Measurements from ENCODE around the gene NXPH2. TPM values are rescaled to one million over a fixed set of nuclear protein-coding genes. Genes with fewer than 3 reads are reported as not detected.
"Not testable (repeated sequence)": the region's sequence is repeated elsewhere in the genome, so short reads cannot be mapped to it uniquely, and the experiment has no call there.

NXPH2 gene
- total RNA-seq, 4 donors from 2014 or later, result not detected

DNA sequence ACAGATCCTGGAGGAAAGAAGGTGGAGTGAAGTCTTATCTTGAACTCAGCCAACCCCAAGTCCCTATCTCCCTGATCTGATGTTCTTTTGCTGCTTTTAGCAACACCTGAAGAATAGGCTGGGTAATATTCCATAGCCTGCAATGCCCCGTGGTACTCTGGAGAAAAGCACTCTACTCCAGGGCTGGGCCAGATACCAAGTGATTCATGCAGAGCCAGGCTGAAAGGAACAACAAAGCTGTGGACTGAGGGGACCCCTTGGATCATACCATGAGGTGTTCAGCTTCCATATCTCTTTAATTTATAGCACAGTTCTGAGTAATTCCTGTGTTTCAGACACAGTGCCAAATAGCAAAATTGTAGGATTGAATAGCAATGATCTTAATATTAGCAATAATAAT lies 130.6 kb downstream of the NXPH2 start:
- no peaks in the 10 kb centered on the region for H3K9me3 ChIP-seq
- no peaks in the 10 kb centered on the region for H3K27me3 ChIP-seq
- no peak overlapping the region for H3K4me3 ChIP-seq
- no peak for TF ChIP-seq CTCF (IDR thresholded peaks at IDR 0.05)
- no peak for TF ChIP-seq POLR2A (IDR thresholded peaks at IDR 0.05)
- no peak overlapping the region for H3K27ac ChIP-seq
- WGBS, 2 donors, result 22% methylated on average over 1 of the region's 1 CpG; no CpG with 5 or more reads in 1 of the 2 donors
- no peaks in the 10 kb centered on the region for H3K36me3 ChIP-seq
- intact Hi-C loops (cut with DNase I), result no loop called here
- DNase-seq, result no peak
- H3K4me1 ChIP-seq, result no peaks in the 10 kb centered on the region

- Histone ChIP-seq H3K36me3 (no peaks in the 10 kb centered on the region), H3K27ac (no peak overlapping the region), H3K27me3 (no peaks in the 10 kb centered on the region), H3K4me3 (no peak overlapping the region), H3K4me1 (no peaks in the 10 kb centered on the region), H3K9me3 (no peaks in the 10 kb centered on the region)
- 34 to 45% methylated on average over 4 of the region's 4 CpGs for WGBS, 2 donors
- DNase-seq, result no peak
- TF ChIP-seq POLR2A (IDR thresholded peaks at IDR 0.05) (no peak), CTCF (IDR thresholded peaks at IDR 0.05) (no peak)
- intact Hi-C loops (cut with DNase I), result no loop called here
These were observed 131.6 kb downstream of the NXPH2 start for GRCh38 chr2:138648606-138649005.

- H3K4me1 ChIP-seq; H3K9me3 ChIP-seq; H3K27ac ChIP-seq; H3K27me3 ChIP-seq; intact Hi-C loops (cut with DNase I); H3K4me3 ChIP-seq; DNase-seq; H3K36me3 ChIP-seq: not testable (repeated sequence)
- WGBS, 2 donors, result 59 to 71% methylated on average over 9 of the region's 10 CpGs
These were observed 135.4 kb downstream of the NXPH2 start for GRCh38 chr2:138644776-138645175.

DNA sequence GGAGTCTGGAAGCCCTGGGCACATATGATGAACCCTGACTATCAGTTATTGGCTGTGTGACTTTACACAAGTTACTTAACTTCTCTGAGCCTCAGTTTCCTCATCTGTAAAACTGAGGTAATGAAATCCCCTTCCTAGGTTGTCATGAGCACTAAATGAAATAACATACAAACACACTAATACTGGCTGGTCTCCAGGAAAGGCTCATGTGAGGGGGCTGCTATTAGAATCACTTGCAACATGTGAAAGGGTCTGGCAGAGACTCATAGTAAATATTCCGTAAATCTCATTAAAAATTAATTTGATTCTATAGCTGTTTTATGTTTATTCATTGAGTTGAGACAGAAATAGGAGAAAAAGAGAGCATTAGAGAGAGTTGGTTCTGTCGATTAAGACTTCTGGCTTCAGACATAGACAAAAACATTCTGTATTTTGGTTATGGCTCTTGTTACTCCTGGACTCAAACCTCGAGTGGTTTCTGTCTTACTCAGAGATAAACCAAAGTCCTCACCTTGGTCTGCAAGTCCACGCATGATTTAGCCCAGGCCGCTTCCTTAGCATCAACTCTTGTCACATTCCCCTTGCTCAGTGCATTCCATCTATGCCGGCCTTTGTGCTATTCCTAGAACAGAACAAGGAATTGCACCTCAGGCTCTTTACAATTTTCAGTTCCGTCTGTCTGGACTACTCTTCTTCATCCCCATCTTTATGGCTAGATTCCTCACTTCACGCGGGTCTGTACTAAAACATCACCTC lies 139.1 kb downstream of the NXPH2 start:
- TF ChIP-seq CTCF (IDR thresholded peaks at IDR 0.05), result no peak
- no peak for TF ChIP-seq POLR2A (IDR thresholded peaks at IDR 0.05)
- no peak for DNase-seq
- Histone ChIP-seq H3K4me1 (no peaks in the 10 kb centered on the region), H3K36me3 (no peaks in the 10 kb centered on the region), H3K27ac (no peak overlapping the region), H3K9me3 (no peaks in the 10 kb centered on the region), H3K27me3 (no peaks in the 10 kb centered on the region), H3K4me3 (no peak overlapping the region)
- 54 to 56% methylated on average over 9 of the region's 9 CpGs for WGBS, 2 donors
- intact Hi-C loops (cut with DNase I), result no loop called here

GRCh38 chr2:138637686-138638085 lies 142.5 kb downstream of the NXPH2 start:
- Histone ChIP-seq H3K36me3 (no peaks in the 10 kb centered on the region), H3K27ac (no peak overlapping the region), H3K9me3 (peaks cover 0 to 6% (median 0%) of the 10 kb centered on the region in 3 donors), H3K4me3 (no peak overlapping the region), H3K4me1 (no peaks in the 10 kb centered on the region), H3K27me3 (no peaks in the 10 kb centered on the region)
- DNase-seq, result no peak
- intact Hi-C loops (cut with DNase I), result no loop called here
- 67% methylated on average over 5 of the region's 5 CpGs for WGBS, 2 donors
- TF ChIP-seq CTCF (IDR thresholded peaks at IDR 0.05), result no peak
- TF ChIP-seq POLR2A (IDR thresholded peaks at IDR 0.05), result no peak

GRCh38 chr2:138637061-138637460 lies 143.1 kb downstream of the NXPH2 start:
- 73 to 78% methylated on average over 4 of the region's 4 CpGs for WGBS, 2 donors
- H3K4me1 ChIP-seq, result no peaks in the 10 kb centered on the region
- H3K27ac ChIP-seq, result no peak overlapping the region
- H3K36me3 ChIP-seq, result no peaks in the 10 kb centered on the region
- no peak for DNase-seq
- H3K4me3 ChIP-seq, result no peak overlapping the region
- TF ChIP-seq POLR2A (IDR thresholded peaks at IDR 0.05) (no peak), CTCF (IDR thresholded peaks at IDR 0.05) (no peak)
- peaks cover 0 to 7% (median 0%) of the 10 kb centered on the region in 3 donors for H3K9me3 ChIP-seq
- no peaks in the 10 kb centered on the region for H3K27me3 ChIP-seq
- intact Hi-C loops (cut with DNase I), result no loop called here

All from esophagus squamous epithelium (tissue), 5 donors.